DMS 273 (cell line): ENCODE measurements around the gene CDK6.
"Not testable (repeated sequence)": the region's sequence is repeated elsewhere in the genome, so short reads cannot be mapped to it uniquely, and the experiment has no call there.

ENCODE experiments used
- DNase-seq: peaks from one replicate; lab custom pipeline; 2025; ENCODE audit not compliant: unreplicated experiment; lab: John Stamatoyannopoulos, UW

Gene CDK6

GRCh38 chr7:92604517-92604916, 231.9 kb downstream of the CDK6 start:
- DNase-seq: not testable (repeated sequence)

- DNase-seq: no peak
Observed at GRCh38 chr7:92603089-92603445, 233.3 kb downstream of the CDK6 start.

GRCh38 chr7:92602352-92603088, 233.9 kb downstream of the CDK6 start:
- DNase-seq: no peak

- no peak for DNase-seq
Observed at GRCh38 chr7:92598310-92598981, 237.9 kb downstream of the CDK6 start.

- DNase-seq: no peak
Observed at GRCh38 chr7:92595281-92595680, 241.1 kb downstream of the CDK6 start.

GRCh38 chr7:92594746-92595145, 241.6 kb downstream of the CDK6 start:
- DNase-seq: no peak

GRCh38 chr7:92590711-92591310, 245.6 kb downstream of the CDK6 start:
- no peak for DNase-seq

GRCh38 chr7:92589056-92589455, 247.3 kb downstream of the CDK6 start:
- DNase-seq: no peak

- DNase-seq: peak; percentile 41
Observed at GRCh38 chr7:92588561-92588960, 247.8 kb downstream of the CDK6 start.

- DNase-seq: no peak
Observed at GRCh38 chr7:92586841-92587240, 249.5 kb downstream of the CDK6 start.

- DNase-seq: no peak
Observed at GRCh38 chr7:92586403-92586802, 250.0 kb downstream of the CDK6 start.

GRCh38 chr7:92584953-92585352, 251.4 kb downstream of the CDK6 start:
- peak; percentile 26 for DNase-seq

- no peak for DNase-seq
Observed at GRCh38 chr7:92582948-92583347, 253.4 kb downstream of the CDK6 start.

- DNase-seq: no peak
Observed at GRCh38 chr7:92576296-92576695, 260.1 kb downstream of the CDK6 start.

GRCh38 chr7:92569137-92569536, 267.2 kb downstream of the CDK6 start:
- DNase-seq: no peak

GRCh38 chr7:92567460-92567859, 268.9 kb downstream of the CDK6 start:
- DNase-seq: no peak

- no peak for DNase-seq
Observed at GRCh38 chr7:92563345-92563744, 273.0 kb downstream of the CDK6 start.

GRCh38 chr7:92560602-92561001, 275.8 kb downstream of the CDK6 start:
- DNase-seq: no peak

GRCh38 chr7:92557808-92558362, 278.5 kb downstream of the CDK6 start:
- DNase-seq: no peak

GRCh38 chr7:92557249-92557648, 279.1 kb downstream of the CDK6 start:
- DNase-seq: peak; percentile 19
